KMS-11 (cell line): ENCODE data around the gene PAK1.

Experiments used
- H2AFZ ChIP-seq: fragments of 200-600 bp; sonication (generic); 2 replicates; pipeline ENCODE4 v1.6.1; 2016; ENCODE audit warnings: antibody characterized with exemption, mixed run types, low read depth
- H3K27ac ChIP-seq: fragments of 200-600 bp; sonication (generic); 2 replicates; pipeline ENCODE4 v1.6.1; 2016; ENCODE audit warnings: mild to moderate bottlenecking, mixed run types
- H3K27me3 ChIP-seq: fragments of 200-600 bp; sonication (generic); 2 replicates; pipeline ENCODE4 v1.6.1; 2017; ENCODE audit warnings: mild to moderate bottlenecking, low read depth, mixed run types, moderate library complexity; ENCODE audit not compliant: insufficient read depth
- H3K36me3 ChIP-seq: fragments of 200-600 bp; sonication (generic); 2 replicates; pipeline ENCODE4 v1.6.1; 2017; ENCODE audit warnings: mild to moderate bottlenecking, mixed run types; ENCODE audit not compliant: insufficient read depth
- H3K4me1 ChIP-seq: fragments of 200-600 bp; sonication (generic); 2 replicates; pipeline ENCODE4 v1.6.1; 2016; ENCODE audit warnings: mild to moderate bottlenecking, low read depth, mixed run types; ENCODE audit not compliant: poor library complexity, severe bottlenecking
- H3K4me2 ChIP-seq: fragments of 200-600 bp; sonication (generic); 2 replicates; pipeline ENCODE4 v1.7.0; 2016; ENCODE audit warnings: mild to moderate bottlenecking, mixed run types
- H3K4me3 ChIP-seq: fragments of 200-600 bp; sonication (generic); IDR thresholded peaks from 2 replicates; pipeline ENCODE4 v1.6.1; 2017; ENCODE audit warnings: low read depth, low read length, mixed read lengths; ENCODE audit not compliant: insufficient read depth
- H3K79me2 ChIP-seq: fragments of 200-600 bp; sonication (generic); 2 replicates; pipeline ENCODE4 v1.6.1; 2016; ENCODE audit warnings: low read depth, mixed run types; ENCODE audit not compliant: insufficient read depth
- H3K9ac ChIP-seq: fragments of 200-600 bp; sonication (generic); 2 replicates; pipeline ENCODE4 v1.6.1; 2016; ENCODE audit warnings: mild to moderate bottlenecking, mixed run types
- H4K20me1 ChIP-seq: fragments of 200-600 bp; sonication (generic); 2 replicates; pipeline ENCODE4 v1.6.1; 2016; ENCODE audit warnings: mild to moderate bottlenecking, mixed run types; ENCODE audit not compliant: insufficient read depth
- CTCF ChIP-seq: fragments of 200-600 bp; sonication (generic); conservative IDR thresholded peaks from 2 replicates; pipeline ENCODE4 v1.6.1; 2017; ENCODE audit warnings: low read depth, mild to moderate bottlenecking, antibody characterized with exemption, low read length, moderate library complexity, mixed read lengths

PAK1 gene

GRCh38 chr11:77467993-77468392 is 5.9 kb downstream of the PAK1 start:
- no peak overlapping the region for H3K27ac ChIP-seq

GRCh38 chr11:77467233-77467632 is 6.7 kb downstream of the PAK1 start:
- Histone ChIP-seq H3K4me2 (no peak overlapping the region), H3K9ac (no peak overlapping the region), H3K27me3 (no peaks in the 10 kb centered on the region), H4K20me1 (no peaks in the 10 kb centered on the region), H3K4me3 (no peak overlapping the region), H2AFZ (no peak overlapping the region), H3K4me1 (peaks cover 28% of the 10 kb centered on the region), H3K27ac (no peak overlapping the region), H3K79me2 (no peaks in the 10 kb centered on the region; the same call in 1 of the 2 replicates), H3K36me3 (no peaks in the 10 kb centered on the region)
- no peak for TF ChIP-seq CTCF

More at GRCh38 chr11:77467993-77468392, 5.9 kb downstream of the PAK1 start:
- no peak overlapping the region for H2AFZ ChIP-seq
- no peak overlapping the region for H3K9ac ChIP-seq
- H4K20me1 ChIP-seq = no peaks in the 10 kb centered on the region
- H3K27me3 ChIP-seq = no peaks in the 10 kb centered on the region
- H3K4me2 ChIP-seq = no peak overlapping the region
- no peak overlapping the region for H3K4me3 ChIP-seq
- no peaks in the 10 kb centered on the region; the same call in 1 of the 2 replicates for H3K79me2 ChIP-seq
- H3K36me3 ChIP-seq = no peaks in the 10 kb centered on the region
- H3K4me1 ChIP-seq = peaks cover 35% of the 10 kb centered on the region
- TF ChIP-seq CTCF = no peak

- peak overlapping the region; percentile 6; the same call in 1 of the 2 replicates for H3K9ac ChIP-seq
- H4K20me1 ChIP-seq = no peaks in the 10 kb centered on the region
- no peaks in the 10 kb centered on the region for H3K36me3 ChIP-seq
- no peak overlapping the region for H3K4me3 ChIP-seq
- H3K79me2 ChIP-seq = no peaks in the 10 kb centered on the region
- H3K4me1 ChIP-seq = peaks cover 36% of the 10 kb centered on the region
- H3K27ac ChIP-seq = peak overlapping the region; percentile 41
- TF ChIP-seq CTCF = no peak
- H3K4me2 ChIP-seq = peak overlapping the region; percentile 58
- peak overlapping the region; percentile 47 for H2AFZ ChIP-seq
- no peaks in the 10 kb centered on the region for H3K27me3 ChIP-seq
Observed at GRCh38 chr11:77457340-77457739, 16.6 kb downstream of the PAK1 start.

DNA sequence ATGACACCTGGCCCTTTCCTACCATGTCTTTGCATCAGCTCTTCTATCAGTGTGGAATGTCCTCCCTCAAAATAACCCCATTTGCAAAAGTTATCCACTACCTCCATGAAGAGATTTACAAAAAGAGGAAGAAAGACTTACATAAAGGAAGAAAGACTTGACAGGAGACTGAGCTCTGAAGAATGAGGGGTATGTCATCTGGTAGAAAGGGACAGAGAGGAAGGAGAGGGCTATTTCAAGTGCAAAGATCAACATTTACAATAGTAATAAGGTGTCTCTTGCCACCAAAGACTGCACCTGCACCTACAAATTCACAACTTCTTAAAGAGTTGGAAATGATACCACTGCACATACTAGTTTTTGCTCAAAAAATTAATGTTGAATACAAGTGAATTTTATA is 18.2 kb downstream of the PAK1 start:
- Histone ChIP-seq H3K4me1 (peaks cover 36% of the 10 kb centered on the region), H3K36me3 (no peaks in the 10 kb centered on the region), H3K9ac (no peak overlapping the region), H3K27me3 (no peaks in the 10 kb centered on the region), H4K20me1 (no peaks in the 10 kb centered on the region), H3K4me3 (no peak overlapping the region), H3K27ac (no peak overlapping the region), H2AFZ (no peak overlapping the region), H3K79me2 (no peaks in the 10 kb centered on the region), H3K4me2 (no peak overlapping the region)
- TF ChIP-seq CTCF = no peak
